DOHH2 (cell line): ENCODE data around the gene PLEKHG5.

Experiments used
- H3F3A ChIP-seq: fragments of 200-600 bp; sonication (generic), shearing (Covaris generic); 2 replicates; pipeline ENCODE4 v1.6.0; 2016; ENCODE audit warnings: antibody characterized with exemption, mild to moderate bottlenecking; ENCODE audit not compliant: control insufficient read depth, insufficient read depth
- H3K27ac ChIP-seq: fragments of 200-600 bp; sonication (generic); 2 replicates; pipeline ENCODE4 v1.5.1; 2014; ENCODE audit warnings: low read depth, mild to moderate bottlenecking, low read length, moderate library complexity
- H3K27me3 ChIP-seq: fragments of 200-600 bp; sonication (generic); 2 replicates; pipeline ENCODE4 v1.6.1; 2014; ENCODE audit warnings: mild to moderate bottlenecking, low read length, mixed read lengths; ENCODE audit not compliant: control insufficient read depth
- H3K36me3 ChIP-seq: fragments of 200-600 bp; sonication (generic); 2 replicates; pipeline ENCODE4 v1.6.1; 2014; ENCODE audit warnings: mild to moderate bottlenecking, low read length, moderate library complexity, mixed read lengths; ENCODE audit not compliant: control insufficient read depth
- H3K4me1 ChIP-seq: fragments of 200-600 bp; sonication (generic); 2 replicates; pipeline ENCODE4 v1.6.1; 2014; ENCODE audit warnings: mild to moderate bottlenecking, low read length, mixed read lengths; ENCODE audit not compliant: control insufficient read depth
- H3K4me2 ChIP-seq: fragments of 200-600 bp; sonication (generic); 2 replicates; pipeline ENCODE4 v1.6.0; 2014; ENCODE audit warnings: mild to moderate bottlenecking, low read length, moderate library complexity
- H3K4me3 ChIP-seq: fragments of 200-600 bp; sonication (generic); 2 replicates; pipeline ENCODE4 v1.5.1; 2014; ENCODE audit warnings: mild to moderate bottlenecking, low read length, mixed read lengths
- H3K79me2 ChIP-seq: fragments of 200-600 bp; sonication (generic); 2 replicates; pipeline ENCODE4 v1.6.1; 2014; ENCODE audit warnings: mild to moderate bottlenecking, low read length, mixed read lengths; ENCODE audit not compliant: control insufficient read depth
- H3K9me2 ChIP-seq: fragments of 200-600 bp; sonication (generic); replicated peaks from 2 replicates; pipeline ENCODE4 v1.6.1; 2014; ENCODE audit warnings: mild to moderate bottlenecking, low read length, mixed read lengths; ENCODE audit not compliant: control insufficient read depth
- H3K9me3 ChIP-seq: fragments of 200-600 bp; sonication (generic); 2 replicates; pipeline ENCODE4 v1.6.1; 2014; ENCODE audit warnings: antibody characterized with exemption, low read length, mixed read lengths; ENCODE audit not compliant: control insufficient read depth, insufficient read depth
- H4K20me1 ChIP-seq: fragments of 200-600 bp; sonication (generic); 2 replicates; pipeline ENCODE4 v1.6.0; 2014; ENCODE audit warnings: low read depth, mild to moderate bottlenecking, antibody characterized with exemption, low read length, moderate library complexity; ENCODE audit not compliant: control insufficient read depth, insufficient read depth
- EZH2phosphoT487 ChIP-seq: fragments of 200-600 bp; sonication (generic); IDR thresholded peaks from 2 replicates; pipeline ENCODE4 v1.6.1; 2017; ENCODE audit warnings: borderline replicate concordance, mild to moderate bottlenecking, antibody characterized with exemption, low read length, moderate library complexity, mixed read lengths
- TF ChIP-seq, protein P1 (sequence below): fragments of 200-600 bp; sonication (generic); IDR thresholded peaks from one replicate; pipeline ENCODE4 v1.5.1; 2014; ENCODE audit warnings: antibody characterized with exemption, mild to moderate bottlenecking, low read depth, low read length; ENCODE audit not compliant: poor library complexity, severe bottlenecking

The PLEKHG5 gene

GRCh38 chr1:6486433-6487011, 4.9 kb downstream of the PLEKHG5 start:
- no peak for TF ChIP-seq EZH2phosphoT487
- TF ChIP-seq, protein P1, sequence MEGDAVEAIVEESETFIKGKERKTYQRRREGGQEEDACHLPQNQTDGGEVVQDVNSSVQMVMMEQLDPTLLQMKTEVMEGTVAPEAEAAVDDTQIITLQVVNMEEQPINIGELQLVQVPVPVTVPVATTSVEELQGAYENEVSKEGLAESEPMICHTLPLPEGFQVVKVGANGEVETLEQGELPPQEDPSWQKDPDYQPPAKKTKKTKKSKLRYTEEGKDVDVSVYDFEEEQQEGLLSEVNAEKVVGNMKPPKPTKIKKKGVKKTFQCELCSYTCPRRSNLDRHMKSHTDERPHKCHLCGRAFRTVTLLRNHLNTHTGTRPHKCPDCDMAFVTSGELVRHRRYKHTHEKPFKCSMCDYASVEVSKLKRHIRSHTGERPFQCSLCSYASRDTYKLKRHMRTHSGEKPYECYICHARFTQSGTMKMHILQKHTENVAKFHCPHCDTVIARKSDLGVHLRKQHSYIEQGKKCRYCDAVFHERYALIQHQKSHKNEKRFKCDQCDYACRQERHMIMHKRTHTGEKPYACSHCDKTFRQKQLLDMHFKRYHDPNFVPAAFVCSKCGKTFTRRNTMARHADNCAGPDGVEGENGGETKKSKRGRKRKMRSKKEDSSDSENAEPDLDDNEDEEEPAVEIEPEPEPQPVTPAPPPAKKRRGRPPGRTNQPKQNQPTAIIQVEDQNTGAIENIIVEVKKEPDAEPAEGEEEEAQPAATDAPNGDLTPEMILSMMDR, result peak; percentile 92
- Histone ChIP-seq H3K36me3 (no peaks in the 10 kb centered on the region), H3K27me3 (peaks cover 20% of the 10 kb centered on the region), H3K27ac (no peak overlapping the region), H3K4me1 (peaks cover 5% of the 10 kb centered on the region), H3F3A (0 out of 2 replicates have a peak, but pooled peaks cover 3% of the 10 kb centered on the region), H3K4me3 (no peak overlapping the region), H4K20me1 (no peaks in the 10 kb centered on the region), H3K4me2 (no peak overlapping the region), H3K9me2 (no peaks in the 10 kb centered on the region), H3K79me2 (no peaks in the 10 kb centered on the region), H3K9me3 (no peaks in the 10 kb centered on the region)

DNA sequence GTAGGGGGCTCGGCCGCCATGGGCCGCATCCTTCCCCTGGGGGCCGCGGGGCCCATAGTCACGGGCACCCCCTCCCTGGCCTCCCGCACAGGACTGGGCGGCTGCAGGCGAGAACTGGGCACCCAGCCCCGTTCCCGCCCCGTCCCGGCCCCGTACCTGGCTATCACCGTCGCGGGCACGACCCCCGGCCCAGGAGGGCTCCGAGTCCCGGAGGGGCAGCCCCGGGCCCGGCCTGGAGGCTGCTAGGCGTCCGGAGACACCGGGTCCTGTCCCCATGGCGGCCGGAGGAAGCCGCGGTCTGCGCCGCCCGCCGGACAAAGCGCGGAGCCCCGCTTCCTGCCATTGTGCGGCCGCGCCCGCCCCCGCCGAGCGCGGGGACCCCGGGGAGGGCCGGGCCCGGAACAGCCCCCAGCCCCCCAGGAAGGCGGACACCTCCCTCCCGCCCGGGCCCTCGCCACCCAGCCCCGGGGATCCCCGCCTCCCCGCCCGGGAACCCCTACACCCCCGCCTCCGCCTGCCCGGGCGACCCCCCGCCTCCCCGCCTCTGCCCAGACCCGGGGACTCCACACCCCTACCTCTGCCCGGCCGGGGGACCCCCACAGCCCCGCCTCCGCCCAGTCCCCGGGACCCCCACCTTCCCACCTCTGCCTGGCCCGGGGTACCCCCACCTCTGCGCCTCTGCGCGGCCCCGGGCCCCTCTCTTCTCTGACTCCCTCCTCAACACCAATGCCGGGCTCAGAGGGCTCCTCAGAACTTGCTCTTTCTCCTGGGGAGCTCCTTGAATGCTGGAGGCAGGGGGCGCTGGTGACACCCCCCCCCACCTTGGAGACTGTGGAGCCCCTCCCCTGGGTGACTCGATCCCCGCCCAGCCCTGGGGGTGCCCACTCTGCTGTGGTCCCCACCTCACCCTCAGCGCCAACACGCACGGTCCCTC, 6.0 kb downstream of the PLEKHG5 start:
- Histone ChIP-seq H3K36me3 (no peaks in the 10 kb centered on the region), H3K4me1 (no peaks in the 10 kb centered on the region; the same call in 1 of the 2 replicates), H3K9me2 (no peaks in the 10 kb centered on the region), H3K9me3 (no peaks in the 10 kb centered on the region), H4K20me1 (no peaks in the 10 kb centered on the region), H3K79me2 (no peaks in the 10 kb centered on the region), H3K27ac (no peak overlapping the region), H3K4me3 (no peak overlapping the region), H3K4me2 (no peak overlapping the region), H3K27me3 (peaks cover 20% of the 10 kb centered on the region), H3F3A (no peaks in the 10 kb centered on the region)
- no peak for TF ChIP-seq EZH2phosphoT487
- TF ChIP-seq, protein P1, result no peak

DNA sequence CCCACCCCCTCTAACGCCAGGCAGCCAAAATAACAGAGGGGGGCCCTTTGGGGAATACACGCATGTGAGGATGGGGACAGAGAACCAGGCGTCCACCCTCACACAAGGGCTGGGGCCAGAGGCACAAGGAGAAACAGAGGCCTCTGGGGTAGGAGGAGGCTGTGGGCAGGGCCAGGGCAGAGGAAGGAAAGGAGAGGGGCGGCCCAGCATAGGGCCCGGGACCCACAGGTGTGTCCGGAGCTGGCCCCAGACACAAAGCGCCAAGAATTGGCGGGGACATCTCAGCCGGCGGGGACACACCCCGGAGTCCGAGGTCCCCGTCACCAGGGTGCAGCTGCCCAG, 6.7 kb downstream of the PLEKHG5 start:
- H3K27me3 ChIP-seq, result peaks cover 20% of the 10 kb centered on the region
- H3K4me3 ChIP-seq, result no peak overlapping the region
- H3F3A ChIP-seq, result no peaks in the 10 kb centered on the region
- no peaks in the 10 kb centered on the region for H3K9me3 ChIP-seq
- no peak for TF ChIP-seq EZH2phosphoT487
- TF ChIP-seq, protein P1, result no peak
- no peak overlapping the region for H3K27ac ChIP-seq
- no peak overlapping the region for H3K4me2 ChIP-seq
- H3K36me3 ChIP-seq, result no peaks in the 10 kb centered on the region
- H3K4me1 ChIP-seq, result no peaks in the 10 kb centered on the region; the same call in 1 of the 2 replicates
- H3K79me2 ChIP-seq, result no peaks in the 10 kb centered on the region
- no peaks in the 10 kb centered on the region for H4K20me1 ChIP-seq
- no peaks in the 10 kb centered on the region for H3K9me2 ChIP-seq
